Right hindlimb (tissue), 1 donor: ENCODE measurements around the gene PPIL6.
"Not testable (repeated sequence)": the region's sequence is repeated elsewhere in the genome, so short reads cannot be mapped to it uniquely, and the experiment has no call there.

ENCODE experiments used
- DNase-seq: peaks from one replicate; pipeline ENCODE4 v3.0.0-alpha.2; 2018

The PPIL6 gene

DNA sequence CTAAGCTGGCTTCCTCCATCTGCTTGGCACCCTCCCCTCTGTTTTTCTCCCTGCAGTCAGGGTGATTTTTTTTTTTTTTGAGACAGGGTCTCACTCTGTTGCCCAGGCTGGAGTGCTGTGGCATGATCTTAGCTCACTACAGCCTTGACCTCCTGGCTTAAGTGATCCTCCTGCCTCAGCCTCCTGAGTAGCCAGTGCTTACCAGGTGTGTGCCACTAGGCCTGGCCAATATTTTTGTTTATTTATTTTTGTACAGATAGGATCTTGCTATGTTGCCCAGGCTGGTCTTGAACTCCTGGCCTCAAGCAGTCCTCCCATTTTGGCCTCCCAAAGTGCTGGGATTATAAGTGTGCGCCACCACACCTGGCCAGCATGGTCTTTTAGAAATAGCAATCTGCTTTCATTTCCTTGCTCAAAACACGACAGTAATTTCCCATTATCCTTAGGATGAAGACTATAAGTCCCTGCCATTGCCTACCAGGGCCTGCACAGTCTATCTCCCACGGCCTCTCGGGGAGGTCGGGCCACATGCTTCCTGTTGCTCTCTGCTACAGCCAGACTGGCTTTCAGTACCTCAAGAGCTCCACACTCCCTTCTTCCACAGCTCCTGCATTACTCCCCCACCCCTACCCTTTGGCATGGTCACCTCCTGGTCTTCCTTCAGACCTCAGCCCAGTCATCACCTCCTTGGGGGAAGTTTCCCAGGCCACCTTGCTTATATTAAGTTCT lies 47.1 kb downstream of the PPIL6 start:
- DNase-seq: no peak

DNA sequence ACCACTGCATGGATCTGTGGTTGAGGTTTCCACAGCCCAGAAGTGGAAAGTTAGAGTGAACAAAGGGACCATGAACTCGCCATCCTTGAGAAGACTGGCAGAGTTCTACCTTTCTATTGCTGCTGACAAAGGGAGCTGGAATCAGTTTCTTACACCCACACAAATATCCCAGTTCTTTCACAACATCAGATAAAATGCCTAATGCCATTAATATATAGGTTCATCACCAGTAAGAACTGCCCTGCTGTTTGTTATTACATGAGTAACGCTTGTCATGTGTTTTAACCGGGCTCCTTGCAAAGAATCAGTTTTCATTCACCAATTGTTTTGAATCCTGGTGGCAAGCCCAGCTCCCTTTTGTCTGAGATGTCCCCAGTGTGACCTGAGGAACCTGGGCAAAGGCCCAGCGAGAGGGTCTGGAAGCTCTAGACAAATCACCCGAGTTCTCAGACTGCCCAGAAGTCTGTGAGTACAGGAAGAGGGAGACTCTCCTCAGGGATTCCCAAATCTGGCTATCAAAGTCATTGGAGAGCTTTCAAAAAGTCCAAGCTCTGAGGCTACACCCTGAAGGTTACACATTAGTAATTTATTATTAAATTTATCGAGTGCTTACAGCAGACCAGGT lies 50.7 kb downstream of the PPIL6 start:
- no peak for DNase-seq

DNA sequence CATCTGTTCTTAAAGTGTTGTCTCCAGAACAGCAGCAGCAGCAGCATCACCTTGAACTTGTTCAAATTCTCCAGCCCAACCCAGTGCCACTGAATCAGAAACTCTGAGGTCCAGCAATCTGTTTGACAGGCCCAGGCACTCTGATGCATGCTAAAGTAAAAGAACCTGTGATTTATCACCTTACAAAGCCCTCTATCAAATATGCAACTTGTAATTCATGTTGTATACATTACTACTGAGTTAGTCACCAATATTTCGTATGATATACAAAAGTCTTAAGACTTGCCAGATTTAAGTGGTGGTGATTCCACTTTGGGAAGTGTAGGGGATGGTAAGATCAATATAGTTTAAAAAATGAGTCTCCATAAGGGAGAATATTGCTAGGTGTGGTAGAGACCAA lies 52.2 kb downstream of the PPIL6 start:
- DNase-seq: no peak

DNA sequence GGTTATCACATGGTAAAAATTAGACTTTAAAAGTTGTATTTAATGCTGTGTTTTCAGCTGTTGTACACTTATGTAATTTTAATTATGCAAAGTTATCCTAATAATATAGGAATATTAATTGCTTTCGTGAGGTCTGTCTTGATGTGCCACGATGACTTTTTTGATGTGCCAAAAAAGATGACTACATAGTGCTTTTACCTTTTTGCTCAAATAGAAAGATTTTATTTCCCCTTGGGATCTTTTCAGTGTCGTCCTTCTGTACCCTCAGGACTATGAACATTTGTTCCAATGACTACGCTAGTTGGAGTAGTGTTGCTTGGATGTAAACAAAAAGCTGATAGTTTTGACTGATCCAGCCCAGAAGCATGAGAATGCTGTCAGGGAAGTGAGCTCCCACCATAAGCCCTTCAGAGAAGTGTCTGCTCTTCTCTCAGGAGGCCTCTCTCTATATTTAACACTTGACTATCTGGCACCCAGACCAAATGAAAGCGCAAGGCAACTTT lies 56.9 kb downstream of the PPIL6 start:
- no peak for DNase-seq

DNA sequence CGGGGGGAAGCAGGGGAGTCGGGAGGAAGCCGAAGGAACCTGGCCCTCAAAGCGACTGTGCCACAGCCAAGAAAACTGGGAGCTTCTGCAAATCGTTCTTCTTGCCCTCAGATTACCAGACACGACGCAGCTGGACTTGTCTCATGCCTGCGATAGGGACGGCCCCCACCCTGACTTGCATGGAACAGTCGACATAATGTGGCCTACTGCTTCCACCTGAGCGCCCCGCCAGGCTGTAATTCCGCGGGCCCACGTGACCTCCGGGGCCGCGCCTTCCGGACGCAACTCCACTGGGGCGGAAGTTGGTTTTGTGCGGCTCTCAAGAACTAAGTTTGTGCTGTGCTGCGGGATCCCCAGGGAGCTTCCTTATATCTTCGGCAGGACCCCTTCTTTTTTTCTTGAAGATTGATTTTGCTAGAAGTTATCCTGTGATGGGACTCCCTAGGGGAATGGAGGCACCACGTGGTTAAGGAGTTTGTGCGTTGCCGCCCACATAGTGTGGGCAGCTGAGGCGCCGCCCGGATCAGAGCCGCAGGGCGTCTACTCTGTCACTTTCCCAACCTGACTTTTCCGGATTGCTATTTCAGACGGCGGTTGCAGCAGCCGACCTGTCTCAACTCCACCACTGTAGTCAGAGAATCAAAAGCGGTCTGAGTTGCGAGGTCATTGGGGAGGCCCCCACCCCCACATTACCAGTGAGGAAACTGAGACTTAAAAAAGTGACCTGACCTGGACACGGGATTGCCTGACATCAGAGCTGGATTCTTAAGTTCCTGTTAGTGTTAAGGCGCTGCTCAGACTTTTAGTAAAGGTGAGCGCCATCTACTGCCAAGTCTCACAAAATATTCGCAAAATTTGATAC lies 57.6 kb downstream of the PPIL6 start:
- peak; percentile 97 for DNase-seq

DNA sequence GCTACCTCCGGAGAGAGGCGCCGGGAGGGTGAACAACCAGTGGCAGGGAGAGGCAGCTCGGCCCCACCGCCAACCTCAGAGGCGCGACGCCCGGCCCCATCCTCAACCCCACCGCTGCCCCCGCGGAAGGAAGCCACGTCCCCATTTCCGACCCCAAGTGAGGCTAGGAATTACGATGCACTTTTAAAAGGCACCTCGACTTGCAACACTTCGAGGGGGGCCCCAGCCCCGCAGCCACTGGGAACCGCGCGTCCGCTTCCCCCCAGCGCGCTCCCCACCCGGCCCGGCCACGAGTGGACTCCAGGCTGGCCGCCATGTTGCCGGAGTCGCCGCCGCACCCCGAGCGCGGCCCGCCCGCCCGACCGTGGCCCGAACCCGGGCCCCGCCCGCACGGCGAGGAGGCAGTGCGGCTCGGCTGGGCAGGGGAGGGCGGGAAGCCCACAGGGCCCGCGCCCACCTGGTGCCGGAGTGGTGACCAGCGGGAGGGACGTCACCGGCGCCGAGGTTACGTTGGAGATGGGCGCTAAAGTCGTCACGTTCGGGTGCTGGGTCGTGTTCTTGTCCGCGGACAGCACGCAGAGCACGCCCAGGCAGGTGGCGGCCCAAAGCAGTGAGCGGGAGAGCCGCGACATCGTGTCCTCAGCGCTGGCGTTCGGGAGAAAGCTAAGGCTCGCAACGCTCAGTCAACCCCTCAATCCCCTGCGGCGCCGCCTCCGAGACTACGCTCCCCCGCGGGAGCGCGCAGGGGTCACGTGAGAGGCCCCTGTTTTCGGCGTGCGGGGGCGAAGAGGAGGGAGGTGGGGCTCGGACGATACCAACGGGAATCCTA lies 58.5 kb downstream of the PPIL6 start, which contains the start of gene CD164:
CD164 (minus strand) TSS at position 721 of the 829 bp plus-strand sequence; CDS start at position 632, 89 bp downstream.
- DNase-seq: peak; percentile 95

DNA sequence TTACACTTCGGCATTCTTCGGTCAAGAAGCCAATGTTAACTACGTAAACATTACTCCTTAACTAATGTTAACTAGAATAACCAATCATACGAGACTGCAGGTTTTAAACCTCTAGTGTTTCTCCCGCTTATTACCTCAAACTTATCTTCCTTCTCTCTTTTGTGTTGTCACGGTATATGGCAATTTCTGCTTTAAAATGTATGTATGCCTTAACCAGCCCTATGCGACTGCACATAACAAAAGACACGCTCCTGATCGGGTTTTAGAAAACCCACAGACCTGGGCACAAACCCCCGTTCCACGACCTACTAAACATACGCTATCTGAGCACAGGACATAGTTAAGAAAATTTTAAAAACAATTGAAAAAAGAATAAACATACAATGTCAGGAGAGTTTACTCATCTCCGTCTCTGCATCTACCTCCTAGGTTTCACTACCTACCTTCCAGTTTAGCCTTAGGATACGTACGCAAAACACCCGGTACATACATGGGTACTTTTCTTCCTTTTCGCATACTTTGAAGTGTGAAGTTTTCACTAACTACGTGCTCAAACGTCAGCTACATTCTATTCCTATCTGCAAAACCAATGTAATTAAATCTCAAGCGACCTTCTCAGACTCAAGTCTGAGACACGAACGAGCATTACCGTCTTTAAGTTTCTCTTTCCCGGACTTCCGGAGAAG lies 59.2 kb downstream of the PPIL6 start:
- DNase-seq: no peak

DNA sequence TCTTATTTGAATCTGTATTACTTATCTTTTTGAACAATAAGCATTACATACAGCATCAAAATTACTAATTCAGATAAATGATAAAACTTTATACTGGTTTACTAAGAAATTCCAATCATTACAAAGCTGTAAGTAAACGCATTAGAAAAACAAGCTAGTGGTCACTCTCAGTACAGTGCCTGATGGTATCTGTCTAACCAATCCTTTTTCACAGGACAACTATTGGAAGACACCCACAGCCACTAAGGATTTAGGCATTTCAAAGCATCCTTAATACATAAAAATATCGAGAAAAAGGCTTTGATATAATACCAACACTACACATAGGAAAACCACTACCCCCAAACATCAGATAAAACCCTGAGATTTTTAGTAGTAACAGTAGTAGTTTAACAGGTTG lies 60.7 kb downstream of the PPIL6 start:
- DNase-seq: no peak

DNA sequence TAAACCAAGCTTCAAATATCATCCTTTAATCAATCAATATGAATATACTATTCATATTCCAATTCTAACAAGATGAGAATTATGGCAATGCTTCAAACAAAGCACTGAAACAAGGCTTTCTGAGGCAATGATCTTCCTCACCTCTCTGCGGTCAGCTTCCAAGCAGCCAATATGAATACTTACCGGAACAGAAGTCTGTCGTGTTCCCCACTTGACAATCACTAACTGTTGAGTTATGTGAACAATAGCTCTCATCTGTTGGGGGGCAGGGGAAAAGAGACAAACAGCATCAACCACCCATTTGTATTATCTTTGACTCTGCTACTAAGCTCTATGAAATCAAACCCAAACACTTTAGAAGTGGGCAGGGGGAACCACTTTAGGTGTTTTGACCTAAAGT lies 62.7 kb downstream of the PPIL6 start:
- DNase-seq: no peak

DNA sequence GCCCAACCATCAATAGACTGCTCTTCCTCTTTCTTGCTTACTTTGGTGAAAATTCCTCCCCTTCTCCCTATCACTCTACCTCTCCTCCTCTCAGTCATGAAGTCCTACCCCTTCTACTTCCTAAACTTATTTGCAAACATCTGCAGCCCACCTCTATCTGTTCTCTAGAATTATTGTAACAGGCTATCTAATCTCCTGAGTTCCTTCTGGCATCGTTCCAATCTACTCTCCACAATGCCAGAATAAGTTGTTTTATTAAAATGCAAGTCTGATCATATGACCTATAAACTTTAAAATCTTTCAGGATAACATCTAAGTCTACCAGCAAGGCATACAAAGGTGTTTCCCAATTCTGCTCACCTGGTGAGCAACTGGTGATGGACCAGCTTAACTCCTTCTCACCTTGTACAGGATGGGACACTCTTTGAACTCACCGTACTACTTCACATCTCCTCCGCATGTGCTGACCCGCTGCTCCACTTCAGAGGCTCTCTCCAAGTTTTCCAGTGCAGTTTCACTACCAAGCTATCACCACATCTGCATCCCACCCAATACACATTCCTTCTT lies 66.0 kb downstream of the PPIL6 start:
- DNase-seq: no peak

DNA sequence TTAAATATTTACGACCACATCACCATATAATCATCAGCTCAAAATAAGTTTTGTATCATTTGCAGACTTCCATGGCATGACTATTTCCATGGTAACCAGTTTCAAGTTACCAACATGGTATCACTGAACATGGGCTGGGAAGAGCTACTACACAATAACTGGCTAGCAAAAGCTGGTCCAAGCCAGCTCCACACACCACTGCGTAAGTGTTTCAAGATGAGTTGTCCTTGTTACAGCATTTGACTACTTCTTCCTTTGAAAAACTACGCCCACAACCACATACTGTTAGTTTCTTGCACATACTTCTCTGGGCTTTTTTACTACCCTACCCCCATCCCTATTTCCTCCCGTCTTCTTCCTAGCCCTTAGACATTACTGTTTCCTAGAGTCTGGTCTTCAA lies 66.7 kb downstream of the PPIL6 start:
- no peak for DNase-seq

DNA sequence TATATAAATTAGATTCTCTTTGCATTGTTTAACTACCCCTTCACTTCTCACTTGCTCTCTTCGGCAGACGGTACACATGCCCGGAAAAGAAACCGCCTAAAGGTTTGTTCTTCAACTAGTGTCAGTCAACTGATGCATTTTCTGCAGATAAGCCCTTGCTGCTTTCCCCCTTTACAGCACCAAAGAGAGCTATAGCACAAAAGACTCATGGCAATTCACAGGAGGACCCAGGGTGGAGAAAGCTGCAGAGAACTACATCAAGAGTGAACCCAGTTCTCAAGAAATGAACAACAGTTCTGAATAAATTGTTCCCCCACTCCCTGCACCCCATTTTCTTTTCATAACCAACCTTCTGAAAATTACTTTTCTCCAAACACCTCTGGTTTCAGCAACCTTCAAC lies 67.1 kb downstream of the PPIL6 start:
- no peak for DNase-seq

DNA sequence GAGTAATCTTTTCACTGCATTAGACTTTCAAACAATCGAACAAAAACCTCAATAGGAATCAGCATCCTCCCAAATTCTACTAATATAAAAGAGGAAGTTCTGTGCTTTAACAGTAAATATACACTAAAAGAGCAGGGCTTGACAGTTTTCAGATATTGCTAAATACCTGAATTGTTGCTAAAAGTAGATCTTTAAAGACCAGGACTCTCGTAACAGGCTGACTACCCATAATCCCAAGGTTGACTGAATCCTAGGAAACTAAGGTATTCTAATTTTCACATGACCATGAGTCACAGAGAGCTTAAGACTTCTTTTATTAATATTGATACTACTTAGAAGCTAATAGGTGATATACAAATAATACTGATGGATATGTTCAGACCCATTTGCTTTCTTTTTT lies 68.3 kb downstream of the PPIL6 start:
- DNase-seq: no peak

DNA sequence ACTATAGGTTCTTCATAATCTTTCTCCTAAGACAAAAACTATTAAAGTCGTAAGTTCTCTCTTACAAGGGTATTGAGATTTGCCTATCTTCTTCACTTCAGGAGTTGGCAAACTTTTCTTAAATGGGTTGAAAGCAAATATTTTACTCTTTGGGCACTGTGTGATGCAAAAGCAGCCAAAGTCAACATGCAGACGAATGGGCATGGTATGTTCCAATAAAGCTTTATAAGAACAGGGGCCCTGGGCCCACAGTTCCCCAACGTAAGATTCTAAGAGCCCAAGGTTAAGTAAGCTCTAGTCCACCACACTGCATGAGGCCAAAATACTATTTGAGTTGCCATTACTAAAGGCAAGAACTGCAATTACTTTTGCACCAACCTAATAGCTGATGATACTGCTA lies 69.6 kb downstream of the PPIL6 start:
- DNase-seq: no peak

DNA sequence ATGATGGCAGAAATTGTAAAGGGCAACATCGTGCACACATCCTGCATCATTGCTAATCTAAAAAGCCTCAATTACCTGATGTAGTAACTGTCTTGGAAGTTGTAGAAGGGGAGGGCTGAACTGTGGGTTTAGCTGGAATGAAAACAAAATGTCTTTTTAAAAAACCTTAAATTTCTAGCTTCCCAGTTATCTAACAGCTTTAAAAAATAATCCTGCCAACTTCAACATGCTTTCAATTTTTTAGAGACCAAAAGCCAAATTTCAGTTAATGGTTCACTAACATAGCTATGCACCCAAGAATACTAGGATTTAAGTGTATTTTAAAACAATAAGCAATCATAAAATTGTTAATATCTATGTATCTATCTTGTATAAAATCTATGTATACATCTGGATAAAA lies 70.1 kb downstream of the PPIL6 start:
- DNase-seq: no peak

DNA sequence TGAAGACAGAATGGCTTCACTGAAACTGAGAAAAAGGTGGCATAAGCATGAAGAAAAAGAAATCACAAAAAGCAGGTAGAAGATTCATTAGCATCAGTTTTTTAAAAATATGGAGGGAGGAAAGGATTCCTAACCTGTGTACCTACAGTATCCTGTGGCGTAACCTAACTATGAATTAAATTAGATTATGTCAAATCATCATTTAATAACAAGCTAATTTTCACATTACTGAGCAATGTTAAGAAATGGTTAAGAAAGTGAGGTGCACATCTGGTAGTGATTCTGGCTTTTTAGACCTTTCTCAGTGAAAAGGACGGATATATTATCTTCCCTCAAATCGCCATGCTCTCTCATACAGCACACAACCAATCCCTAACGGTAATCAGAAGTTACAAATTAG lies 70.7 kb downstream of the PPIL6 start:
- DNase-seq: no peak

DNA sequence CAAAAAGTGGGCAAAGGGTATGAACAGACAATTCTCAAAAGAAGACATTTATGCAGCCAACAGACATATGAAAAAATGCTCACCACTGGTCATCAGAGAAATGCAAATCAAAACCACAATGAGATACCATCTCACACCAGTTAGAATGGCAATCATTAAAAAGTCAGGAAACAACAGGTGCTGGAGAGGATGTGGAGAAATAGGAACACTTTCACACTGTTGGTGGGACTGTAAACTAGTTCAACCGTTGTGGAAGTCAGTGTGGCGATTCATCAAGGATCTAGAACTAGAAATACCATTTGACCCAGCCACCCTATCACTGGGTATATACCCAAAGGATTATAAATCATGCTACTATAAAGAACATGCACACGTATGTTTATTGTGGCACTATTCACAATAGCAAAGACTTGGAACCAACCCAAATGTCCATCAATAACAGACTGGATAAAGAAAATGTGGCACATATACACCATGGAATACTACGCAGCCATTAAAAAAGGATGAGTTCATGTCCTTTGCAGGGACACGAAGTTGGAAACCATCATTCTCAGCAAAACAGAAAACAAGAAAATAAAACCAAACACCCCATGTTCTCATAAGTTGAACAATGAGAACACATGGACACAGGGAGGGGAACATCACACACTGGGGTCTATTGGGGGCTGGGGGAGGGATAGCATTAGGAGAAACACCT lies 75.9 kb downstream of the PPIL6 start:
- DNase-seq: not testable (repeated sequence)

DNA sequence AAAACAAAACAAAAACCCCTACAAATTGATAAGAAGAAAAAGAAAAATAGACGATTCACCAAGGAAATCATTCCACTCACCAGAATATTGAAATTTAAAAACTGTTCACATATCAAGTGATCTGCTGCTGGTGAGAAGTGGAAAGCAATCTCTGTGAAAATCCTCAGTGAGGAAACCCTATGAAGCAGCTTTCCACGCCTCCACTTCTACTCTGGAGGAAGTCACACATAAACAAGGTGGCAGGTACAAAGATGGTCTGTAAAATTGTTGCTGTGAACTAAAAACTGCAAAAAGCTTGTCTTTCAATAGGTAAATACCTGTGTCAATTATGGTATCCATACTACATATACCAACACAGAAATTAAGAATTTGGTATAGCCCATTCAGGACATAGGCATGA lies 76.7 kb downstream of the PPIL6 start:
- no peak for DNase-seq

DNA sequence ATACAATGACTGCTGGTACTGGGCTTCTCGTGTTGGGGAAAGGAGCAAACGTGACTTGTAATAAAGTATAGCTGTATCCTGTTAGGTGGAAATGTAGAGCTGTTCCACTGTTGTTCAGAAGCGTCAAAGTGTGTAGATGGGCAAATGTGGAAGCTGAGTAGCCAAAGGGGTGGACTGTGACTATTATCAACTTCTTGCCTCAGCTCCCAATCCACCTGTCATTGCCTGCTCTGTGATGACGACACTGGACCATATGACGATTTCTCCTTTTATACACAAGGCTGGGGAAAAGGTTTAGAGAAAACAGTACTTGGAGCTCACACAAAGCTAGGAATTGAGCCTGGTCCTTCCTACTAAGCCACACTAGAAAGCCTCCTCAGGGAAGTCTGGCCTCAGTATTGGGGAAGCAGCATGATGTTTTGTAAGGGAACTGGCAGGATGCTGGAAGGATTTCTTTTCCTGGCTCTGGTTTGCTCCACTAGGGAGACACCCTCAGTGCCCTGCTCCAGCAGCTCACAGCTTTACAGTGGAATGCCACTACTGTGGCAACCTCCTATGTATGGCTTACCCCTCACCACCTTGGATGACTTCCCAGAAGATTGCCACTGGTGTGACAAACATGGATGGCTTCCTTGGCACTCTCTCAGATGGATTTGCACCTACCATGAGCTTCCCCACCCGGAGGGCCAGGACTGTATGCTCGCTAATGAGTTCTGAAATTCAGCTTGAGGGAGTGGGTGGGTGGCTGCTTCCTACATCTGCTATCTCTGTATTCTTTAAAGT lies 78.1 kb downstream of the PPIL6 start:
- DNase-seq: no peak

DNA sequence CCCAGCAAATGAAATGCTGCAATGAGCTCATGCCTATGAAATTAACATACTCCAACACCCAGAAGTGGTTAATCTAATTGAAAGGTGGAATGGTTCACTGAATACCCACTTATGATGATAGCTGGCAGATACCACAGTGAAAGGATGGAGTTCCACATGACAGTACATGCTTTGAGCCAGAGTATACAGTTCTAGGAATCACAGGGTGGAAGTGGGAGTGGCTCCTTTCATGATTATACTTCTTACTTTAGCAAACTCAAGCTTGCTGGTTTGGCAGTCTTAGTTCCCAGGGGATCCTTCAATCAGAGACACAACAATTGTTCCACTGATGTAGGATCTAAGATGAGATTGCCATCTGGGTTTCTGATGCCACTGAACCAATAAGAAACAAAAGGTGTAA lies 79.6 kb downstream of the PPIL6 start:
- no peak for DNase-seq
